ENCODE data around the gene EXOC4.
A peak's percentile ranks its signal among the peaks of the same experiment; 100 is the strongest.

Gene EXOC4

GRCh38 chr7:133431134-133431724, 178.4 kb downstream of the EXOC4 start:
- DNase-seq (ENCODE audit: low spot score): no peak

- no peak for DNase-seq (ENCODE audit: low spot score)
Observed at GRCh38 chr7:133433165-133433812, 180.4 kb downstream of the EXOC4 start.

GRCh38 chr7:133434246-133434865, 181.5 kb downstream of the EXOC4 start:
- peak; percentile 56 for DNase-seq (ENCODE audit: low spot score)

- DNase-seq (ENCODE audit: low spot score): no peak
Observed at GRCh38 chr7:133436014-133436428, 183.1 kb downstream of the EXOC4 start.

GRCh38 chr7:133437544-133437943, 184.7 kb downstream of the EXOC4 start:
- DNase-seq (ENCODE audit: low spot score): no peak

GRCh38 chr7:133442818-133443217, 189.9 kb downstream of the EXOC4 start:
- no peak for DNase-seq (ENCODE audit: low spot score)

- no peak for DNase-seq (ENCODE audit: low spot score)
Observed at GRCh38 chr7:133445617-133446016, 192.7 kb downstream of the EXOC4 start.

- no peak for DNase-seq (ENCODE audit: low spot score)
Observed at GRCh38 chr7:133448012-133448411, 195.1 kb downstream of the EXOC4 start.

- no peak for DNase-seq (ENCODE audit: low spot score)
Observed at GRCh38 chr7:133452577-133452976, 199.7 kb downstream of the EXOC4 start.

GRCh38 chr7:133458688-133459087, 205.8 kb downstream of the EXOC4 start:
- DNase-seq (ENCODE audit: low spot score): no peak

GRCh38 chr7:133461421-133461820, 208.5 kb downstream of the EXOC4 start:
- DNase-seq (ENCODE audit: low spot score): no peak

GRCh38 chr7:133475655-133476054, 222.8 kb downstream of the EXOC4 start:
- DNase-seq (ENCODE audit: low spot score): no peak

- no peak for DNase-seq (ENCODE audit: low spot score)
Observed at GRCh38 chr7:133477791-133478190, 224.9 kb downstream of the EXOC4 start.

GRCh38 chr7:133478591-133479135, 225.8 kb downstream of the EXOC4 start:
- DNase-seq (ENCODE audit: low spot score): no peak

GRCh38 chr7:133479456-133480065, 226.7 kb downstream of the EXOC4 start:
- no peak for DNase-seq (ENCODE audit: low spot score)

- DNase-seq (ENCODE audit: low spot score): no peak
Observed at GRCh38 chr7:133480868-133481267, 228.0 kb downstream of the EXOC4 start.

GRCh38 chr7:133481676-133482075, 228.8 kb downstream of the EXOC4 start:
- DNase-seq (ENCODE audit: low spot score): peak; percentile 6

- no peak for DNase-seq (ENCODE audit: low spot score)
Observed at GRCh38 chr7:133482599-133482998, 229.7 kb downstream of the EXOC4 start.

- no peak for DNase-seq (ENCODE audit: low spot score)
Observed at GRCh38 chr7:133484086-133484485, 231.2 kb downstream of the EXOC4 start.

GRCh38 chr7:133489906-133490305, 237.0 kb downstream of the EXOC4 start:
- no peak for DNase-seq (ENCODE audit: low spot score)

GRCh38 chr7:133491201-133491691, 238.4 kb downstream of the EXOC4 start:
- DNase-seq (ENCODE audit: low spot score): no peak

GRCh38 chr7:133491846-133492652, 239.2 kb downstream of the EXOC4 start:
- DNase-seq (ENCODE audit: low spot score): no peak

Measured in RKO (cell line).